Fibroblast of lung (primary cell): Measurements from ENCODE around the gene RDH14. TPM values are rescaled to one million over a fixed set of nuclear protein-coding genes. Genes with fewer than 3 reads are reported as not detected.

Experiments used
- DNase-seq, 2 donors: peaks; one replicate each; pipeline versions ENCODE4 v3.0.0 to v3.0.0-alpha.2; 2010; ENCODE audit warnings: low read depth in 2 of 2
- H2AFZ ChIP-seq: 2 replicates; pipeline ENCODE4 v1.5.1; 2012; ENCODE audit warnings: low read length, control low read depth, inconsistent platforms
- H3K27ac ChIP-seq: 2 replicates; pipeline ENCODE4 v1.5.1; 2011; ENCODE audit warnings: low read length, control low read depth; ENCODE audit not compliant: insufficient read depth
- H3K27me3 ChIP-seq: 2 replicates; pipeline ENCODE4 v1.5.1; 2011; ENCODE audit warnings: mild to moderate bottlenecking, low read length; ENCODE audit not compliant: control insufficient read depth, insufficient read depth
- H3K36me3 ChIP-seq: 2 replicates; pipeline ENCODE4 v1.5.1; 2011; ENCODE audit warnings: low read length; ENCODE audit not compliant: control insufficient read depth, insufficient read depth
- H3K4me1 ChIP-seq: 2 replicates; pipeline ENCODE4 v1.5.1; 2011; ENCODE audit warnings: low read length; ENCODE audit not compliant: control insufficient read depth, insufficient read depth; ENCODE audit errors: extremely low read depth
- H3K4me2 ChIP-seq: 2 replicates; pipeline ENCODE4 v1.5.1; 2011; ENCODE audit warnings: low read length, control low read depth; ENCODE audit not compliant: insufficient read depth; ENCODE audit errors: extremely low read depth
- H3K4me3 ChIP-seq, 4 experiments: fragments of 200-600 bp in 1 of 4; sonication (generic) in 1 of 4; replicated peaks in 1 of 4; 2 replicates each; pipeline ENCODE4 v1.5.1; 2011 to 2016; ENCODE audit warnings: low read length in 4 of 4, low read depth in 3 of 4, mild to moderate bottlenecking in 3 of 4, control low read depth in 2 of 4, inconsistent platforms in 1 of 4, mixed read lengths in 1 of 4; ENCODE audit not compliant: insufficient read depth in 1 of 4; ENCODE audit errors: control extremely low read depth in 1 of 4
- H3K79me2 ChIP-seq: 2 replicates; pipeline ENCODE4 v1.5.1; 2012; ENCODE audit warnings: mild to moderate bottlenecking, low read length, inconsistent platforms; ENCODE audit not compliant: control insufficient read depth, insufficient read depth
- H3K9ac ChIP-seq: 2 replicates; pipeline ENCODE4 v1.5.1; 2011; ENCODE audit warnings: mild to moderate bottlenecking, low read length, control low read depth; ENCODE audit not compliant: insufficient read depth
- H3K9me3 ChIP-seq: 2 replicates; pipeline ENCODE4 v1.5.1; 2012; ENCODE audit warnings: low read depth, low read length; ENCODE audit not compliant: control insufficient read depth, insufficient read depth
- H4K20me1 ChIP-seq: 2 replicates; pipeline ENCODE4 v1.5.1; 2011; ENCODE audit warnings: low read length; ENCODE audit not compliant: control insufficient read depth, insufficient read depth; ENCODE audit errors: extremely low read depth
- EZH2 ChIP-seq: IDR thresholded peaks from 2 replicates; pipeline ENCODE4 v1.5.1; 2012; ENCODE audit warnings: low read length, control low read depth, mild to moderate bottlenecking; ENCODE audit errors: missing control alignments
- polyA plus RNA-seq, 2 donors: library from polyadenylated mRNA; depleted of rRNA in 1 of 2; stranded (reverse) in 1 of 2; unstranded in 1 of 2; fragments of >200 nt; gene quantifications; 2 replicates each; pipeline ENCODE4 v1.2.1, GENCODE V29; 2011 to 2012; ENCODE audit warnings: missing spikeins in 1 of 2
- total RNA-seq: library from RNA; depleted of rRNA; stranded (reverse); fragments of >200 nt; gene quantifications from 2 replicates; pipeline ENCODE4 v1.2.1, GENCODE V29; 2014
- TF ChIP-seq, protein P1 (sequence below), 2 donors: IDR thresholded peaks in 1 of 2; conservative IDR thresholded peaks in 1 of 2; 1 replicate in 1 of 2; 2 replicates in 1 of 2; pipeline ENCODE4 v1.5.1; 2011 to 2012; ENCODE audit warnings: low read length in 2 of 2, control low read depth in 1 of 2, inconsistent platforms in 1 of 2, low read depth in 1 of 2, mild to moderate bottlenecking in 1 of 2

RDH14 gene
- total and polyA plus RNA-seq, 2 donors (not counting 1 experiment from before 2014, with no cell fraction given), result 26.6 to 28.6 TPM

DNA sequence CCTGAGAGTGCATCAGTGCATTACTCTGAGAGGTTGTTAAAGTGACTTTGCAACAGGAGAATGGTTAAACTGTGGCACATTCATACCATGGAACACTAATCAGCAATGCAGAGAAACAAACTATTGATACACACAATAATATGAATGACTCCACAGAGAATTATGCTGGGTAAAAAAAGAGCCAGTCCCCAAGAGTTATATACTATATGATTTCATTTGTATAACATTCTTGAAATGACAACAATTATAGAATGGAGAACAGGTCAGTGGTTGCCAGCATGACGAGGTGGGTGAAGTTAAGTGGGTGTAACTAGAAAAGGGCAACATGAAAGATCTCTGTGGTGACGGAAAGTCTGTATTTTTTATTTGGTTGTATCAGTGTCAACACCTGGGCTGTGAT, 31.9 kb upstream of the RDH14 start:
- Histone ChIP-seq H3K36me3 (no peaks in the 10 kb centered on the region), H4K20me1 (no peaks in the 10 kb centered on the region), H3K4me3 (no peak overlapping the region), H3K79me2 (no peaks in the 10 kb centered on the region), H3K27me3 (no peaks in the 10 kb centered on the region), H3K9ac (no peak overlapping the region), H3K4me1 (no peaks in the 10 kb centered on the region), H3K9me3 (no peaks in the 10 kb centered on the region), H3K27ac (no peak overlapping the region), H3K4me2 (no peak overlapping the region), H2AFZ (no peak overlapping the region)
- TF ChIP-seq EZH2, result no peak
- TF ChIP-seq, protein P1, sequence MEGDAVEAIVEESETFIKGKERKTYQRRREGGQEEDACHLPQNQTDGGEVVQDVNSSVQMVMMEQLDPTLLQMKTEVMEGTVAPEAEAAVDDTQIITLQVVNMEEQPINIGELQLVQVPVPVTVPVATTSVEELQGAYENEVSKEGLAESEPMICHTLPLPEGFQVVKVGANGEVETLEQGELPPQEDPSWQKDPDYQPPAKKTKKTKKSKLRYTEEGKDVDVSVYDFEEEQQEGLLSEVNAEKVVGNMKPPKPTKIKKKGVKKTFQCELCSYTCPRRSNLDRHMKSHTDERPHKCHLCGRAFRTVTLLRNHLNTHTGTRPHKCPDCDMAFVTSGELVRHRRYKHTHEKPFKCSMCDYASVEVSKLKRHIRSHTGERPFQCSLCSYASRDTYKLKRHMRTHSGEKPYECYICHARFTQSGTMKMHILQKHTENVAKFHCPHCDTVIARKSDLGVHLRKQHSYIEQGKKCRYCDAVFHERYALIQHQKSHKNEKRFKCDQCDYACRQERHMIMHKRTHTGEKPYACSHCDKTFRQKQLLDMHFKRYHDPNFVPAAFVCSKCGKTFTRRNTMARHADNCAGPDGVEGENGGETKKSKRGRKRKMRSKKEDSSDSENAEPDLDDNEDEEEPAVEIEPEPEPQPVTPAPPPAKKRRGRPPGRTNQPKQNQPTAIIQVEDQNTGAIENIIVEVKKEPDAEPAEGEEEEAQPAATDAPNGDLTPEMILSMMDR (conservative IDR thresholded peaks at IDR 0.05 in 1 of 2, IDR thresholded peaks at IDR 0.05 in 1 of 2; ENCODE audit: low read depth in 1 of 2, low read length in 2 of 2), result no peak
- no peak for DNase-seq

DNA sequence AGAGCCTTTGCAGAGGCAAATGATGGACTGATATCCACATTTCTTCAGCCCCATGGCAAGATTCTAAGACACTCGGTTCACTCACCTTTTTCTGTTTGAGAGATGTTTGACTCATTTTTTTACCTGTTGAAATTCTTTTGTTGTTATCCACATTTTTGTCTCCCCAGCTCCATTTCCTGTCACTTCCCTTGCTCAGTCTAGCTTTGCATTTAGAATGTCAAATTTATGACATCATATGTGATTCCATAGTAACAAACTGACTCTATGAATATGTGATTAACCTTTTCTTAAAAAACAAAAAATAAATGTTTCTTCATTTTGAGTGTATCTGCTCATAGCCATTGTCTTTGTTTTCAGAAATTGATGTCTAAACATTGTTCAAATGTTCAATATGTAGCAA, 28.9 kb upstream of the RDH14 start, which contains the start of gene NT5C1B:
Gene NT5C1B, minus strand, starts transcription at position 216 of the 400 bp plus-strand sequence. Its CDS starts 101 bp downstream, at position 115.
- H3K79me2 ChIP-seq, result no peaks in the 10 kb centered on the region
- TF ChIP-seq, protein P1 (conservative IDR thresholded peaks at IDR 0.05 in 1 of 2, IDR thresholded peaks at IDR 0.05 in 1 of 2; ENCODE audit: low read depth in 1 of 2, low read length in 2 of 2), result no peak
- no peak for TF ChIP-seq EZH2
- H3K4me2 ChIP-seq, result no peak within 1 kb of the TSS
- peaks cover 4% of the 10 kb centered on the region for H3K4me1 ChIP-seq
- H3K27me3 ChIP-seq, result no peaks in the 10 kb centered on the region
- H2AFZ ChIP-seq, result no peak within 1 kb of the TSS
- no peak within 1 kb of the TSS for H3K9ac ChIP-seq
- no peak within 1 kb of the TSS for H3K4me3 ChIP-seq
- no peaks in the 10 kb centered on the region for H3K36me3 ChIP-seq
- no peaks in the 10 kb centered on the region for H3K9me3 ChIP-seq
- DNase-seq, result no peak
- H3K27ac ChIP-seq, result no peak within 1 kb of the TSS
- H4K20me1 ChIP-seq, result no peaks in the 10 kb centered on the region

DNA sequence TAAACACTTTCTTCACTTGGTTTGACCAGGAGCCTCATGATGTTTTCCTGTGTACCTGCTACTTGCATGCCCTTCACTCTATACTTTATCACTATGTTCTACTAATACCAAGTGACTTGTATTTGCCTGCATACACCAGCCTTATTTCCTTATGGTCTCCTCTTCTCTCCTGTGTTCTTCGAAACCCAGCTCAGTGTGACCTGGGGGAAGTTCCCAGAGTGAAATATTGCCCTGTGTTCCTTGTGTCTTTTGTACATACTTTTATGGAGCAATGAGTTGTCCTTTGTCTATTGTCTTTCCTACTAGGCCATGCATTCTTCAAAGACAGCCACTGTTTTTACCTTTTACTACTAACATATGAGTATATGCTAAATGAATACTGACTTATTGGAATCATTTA, 28.3 kb upstream of the RDH14 start:
- no peak for DNase-seq
- Histone ChIP-seq H3K9ac (no peak overlapping the region), H3K79me2 (no peaks in the 10 kb centered on the region), H3K4me1 (peaks cover 4% of the 10 kb centered on the region), H3K4me2 (no peak overlapping the region), H2AFZ (no peak overlapping the region), H3K27me3 (no peaks in the 10 kb centered on the region), H3K36me3 (no peaks in the 10 kb centered on the region), H3K27ac (no peak overlapping the region), H3K9me3 (no peaks in the 10 kb centered on the region), H3K4me3 (no peak overlapping the region), H4K20me1 (no peaks in the 10 kb centered on the region)
- no peak for TF ChIP-seq EZH2
- TF ChIP-seq, protein P1 (conservative IDR thresholded peaks at IDR 0.05 in 1 of 2, IDR thresholded peaks at IDR 0.05 in 1 of 2; ENCODE audit: low read depth in 1 of 2, low read length in 2 of 2), result no peak
